Activated CD8-positive, alpha-beta memory T cell treated with anti-CD3 and anti-CD28 coated beads, Interleukin-2, amount 50 U/mL, for 24 hours (primary cell): Measurements from ENCODE around the gene AARSD1.
"Not testable (repeated sequence)": the region's sequence is repeated elsewhere in the genome, so short reads cannot be mapped to it uniquely, and the experiment has no call there.

Experiments used
- DNase-seq: peaks from one replicate; pipeline ENCODE4 v3.0.0-alpha.2; 2020; ENCODE audit errors: extremely low read depth

Gene AARSD1

GRCh38 chr17:42920106-42920900 is 44.0 kb downstream of the AARSD1 start:
- no peak for DNase-seq

DNA sequence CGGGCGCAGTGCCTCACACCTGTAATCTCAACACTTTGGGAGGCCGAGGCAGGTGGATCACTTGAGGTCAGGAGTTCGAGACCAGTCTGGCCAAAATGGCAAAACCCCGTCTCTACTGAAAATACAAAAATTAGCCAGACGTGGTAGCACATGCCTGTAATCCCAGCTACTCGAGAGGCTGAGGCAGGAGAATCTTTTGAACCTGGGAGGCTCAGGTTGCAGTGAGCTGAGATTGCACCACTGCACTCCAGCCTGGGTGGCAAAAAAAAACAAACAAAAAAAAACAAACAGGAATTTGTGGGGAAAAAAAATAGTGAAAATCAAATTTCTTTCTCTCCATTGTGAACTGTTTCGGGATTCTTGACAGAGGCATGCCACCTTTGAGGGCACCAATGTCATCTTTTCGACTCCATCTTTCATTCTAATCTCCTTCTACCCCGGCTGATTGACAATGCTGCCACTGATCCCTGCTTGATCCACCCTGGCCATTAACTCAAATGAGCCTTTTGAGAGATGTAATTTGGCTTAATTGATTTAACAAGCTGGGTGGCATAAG is 44.7 kb downstream of the AARSD1 start:
- DNase-seq, result not testable (repeated sequence)

- no peak for DNase-seq
Observed at GRCh38 chr17:42918902-42919521, 45.2 kb downstream of the AARSD1 start.

- no peak for DNase-seq
Observed at GRCh38 chr17:42917236-42917603, 47.0 kb downstream of the AARSD1 start.

DNA sequence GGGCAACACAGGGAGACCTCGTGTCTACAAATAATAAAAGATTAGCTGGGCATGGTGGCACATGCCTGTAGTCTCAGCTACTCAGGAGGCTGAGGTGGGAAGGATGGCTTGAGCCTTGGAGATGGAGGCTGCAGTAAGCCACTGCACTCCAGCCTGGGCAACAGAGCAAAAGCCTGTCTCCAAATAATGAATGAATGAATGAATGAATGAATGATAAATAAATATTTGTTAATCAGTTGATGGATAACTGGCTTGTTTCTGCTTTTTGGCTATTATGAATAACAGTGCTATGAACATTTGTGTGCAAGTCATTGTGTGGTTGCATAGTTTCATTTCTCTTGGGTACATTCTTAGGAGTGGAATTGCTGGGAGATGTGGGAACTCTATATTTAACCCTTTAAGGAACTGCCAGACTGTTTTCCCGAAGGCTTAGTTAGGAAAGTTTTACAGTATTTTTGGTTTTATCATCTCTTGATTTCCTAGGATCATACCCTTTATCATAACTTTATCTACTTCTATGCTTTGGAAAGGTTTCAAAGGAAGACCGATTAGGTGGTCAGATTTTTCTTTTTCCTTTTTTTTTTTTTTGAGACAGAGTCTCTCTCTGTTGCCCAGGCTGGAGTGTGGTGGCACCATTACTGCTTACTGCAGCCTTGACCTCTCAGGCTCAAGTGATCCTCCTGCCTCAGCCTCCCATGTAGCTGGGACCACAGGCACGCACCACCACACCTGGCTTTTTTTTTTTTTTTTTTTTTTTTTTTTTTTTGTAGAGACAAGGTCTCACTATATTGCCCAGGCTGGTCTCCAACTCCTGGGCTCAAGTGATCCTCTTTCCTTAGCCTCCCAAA is 47.6 kb downstream of the AARSD1 start:
- not testable (repeated sequence) for DNase-seq

DNA sequence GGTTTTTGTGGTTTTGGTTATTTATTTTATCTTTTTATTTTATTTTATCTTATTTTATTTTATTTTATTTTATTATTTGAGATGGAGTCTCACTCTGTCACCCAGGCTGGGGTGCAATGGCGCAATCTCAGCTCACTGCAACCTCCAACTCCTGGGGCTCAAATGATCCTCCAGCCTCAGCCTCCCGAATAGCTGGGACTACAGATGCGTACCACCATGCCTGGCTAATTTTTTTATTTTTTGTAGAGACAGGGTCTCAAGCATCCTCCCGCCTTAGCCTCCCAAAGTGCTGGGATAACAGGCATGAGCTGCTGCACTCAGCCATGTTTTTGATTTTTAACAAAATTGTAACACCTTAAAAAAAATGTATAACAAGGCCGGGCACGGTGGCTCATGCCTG is 49.0 kb downstream of the AARSD1 start:
- not testable (repeated sequence) for DNase-seq

DNA sequence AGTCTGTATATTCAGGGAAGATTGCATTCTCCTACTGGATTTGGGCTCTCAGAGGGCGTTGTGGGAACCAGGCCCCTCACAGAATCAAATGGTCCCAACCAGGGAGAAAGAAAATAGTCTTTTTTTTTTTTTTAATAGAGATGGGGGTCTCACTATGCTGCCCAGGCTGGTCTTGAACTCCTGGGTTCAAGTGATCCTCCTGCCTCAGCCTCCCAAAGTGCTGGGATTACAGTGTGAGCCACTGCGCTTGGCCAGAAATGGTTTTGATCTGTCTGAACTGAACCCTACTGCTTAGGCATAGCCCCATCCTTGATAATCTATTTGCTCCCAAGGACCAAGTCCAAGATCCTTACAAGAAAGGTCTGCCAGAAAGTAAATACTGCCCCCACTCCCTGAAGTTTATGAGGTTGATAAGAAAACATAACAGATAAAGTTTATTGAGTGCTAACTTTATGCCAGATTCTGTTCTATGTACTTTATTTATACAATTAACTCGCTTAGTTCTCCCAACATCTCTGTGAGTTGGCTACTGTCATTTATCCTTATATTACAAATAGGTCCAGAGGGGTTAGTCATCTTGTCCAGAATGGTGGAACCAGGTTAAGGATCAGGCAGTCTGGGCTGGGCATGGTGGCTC is 50.2 kb downstream of the AARSD1 start:
- no peak for DNase-seq

- no peak for DNase-seq
Observed at GRCh38 chr17:42913522-42913921, 50.7 kb downstream of the AARSD1 start.

DNA sequence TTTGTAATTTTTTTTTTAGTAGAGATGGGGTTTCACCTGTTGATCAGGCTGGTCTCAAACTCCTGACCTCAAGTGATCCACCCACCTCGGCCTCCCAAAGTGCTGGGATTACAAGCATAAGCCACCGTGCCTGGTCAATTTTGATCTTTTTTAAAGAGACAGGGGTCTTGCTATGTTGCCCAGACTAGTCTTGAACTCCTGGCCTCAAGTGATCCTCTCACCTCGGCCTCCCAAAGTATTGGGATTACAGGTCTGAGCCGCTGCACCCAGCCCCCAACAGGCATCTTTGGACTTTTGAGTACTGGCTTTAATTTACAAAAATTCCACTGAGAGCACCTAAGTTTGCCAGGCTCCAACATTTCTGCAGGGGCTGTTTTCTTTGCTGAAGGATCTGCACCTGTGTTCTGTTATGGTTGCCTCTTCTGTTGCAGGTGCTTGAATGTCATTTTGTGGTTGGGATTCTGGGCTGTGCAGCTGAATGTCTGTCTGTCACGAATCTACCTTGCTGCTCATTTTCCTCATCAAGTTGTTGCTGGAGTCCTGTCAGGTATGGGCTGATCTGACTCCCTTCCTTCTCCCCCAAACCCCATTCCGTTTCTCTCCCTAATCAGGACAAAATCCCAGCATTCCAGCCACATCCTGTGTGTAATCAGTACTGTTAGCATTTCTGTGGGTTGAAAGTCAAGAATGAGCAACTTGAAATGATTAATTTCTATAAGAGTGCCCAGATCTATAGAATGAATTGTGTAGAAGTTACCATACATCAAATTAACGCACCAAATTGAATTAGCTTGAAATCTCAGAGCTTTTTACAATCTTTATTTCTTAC is 55.2 kb downstream of the AARSD1 start:
- DNase-seq, result no peak

DNA sequence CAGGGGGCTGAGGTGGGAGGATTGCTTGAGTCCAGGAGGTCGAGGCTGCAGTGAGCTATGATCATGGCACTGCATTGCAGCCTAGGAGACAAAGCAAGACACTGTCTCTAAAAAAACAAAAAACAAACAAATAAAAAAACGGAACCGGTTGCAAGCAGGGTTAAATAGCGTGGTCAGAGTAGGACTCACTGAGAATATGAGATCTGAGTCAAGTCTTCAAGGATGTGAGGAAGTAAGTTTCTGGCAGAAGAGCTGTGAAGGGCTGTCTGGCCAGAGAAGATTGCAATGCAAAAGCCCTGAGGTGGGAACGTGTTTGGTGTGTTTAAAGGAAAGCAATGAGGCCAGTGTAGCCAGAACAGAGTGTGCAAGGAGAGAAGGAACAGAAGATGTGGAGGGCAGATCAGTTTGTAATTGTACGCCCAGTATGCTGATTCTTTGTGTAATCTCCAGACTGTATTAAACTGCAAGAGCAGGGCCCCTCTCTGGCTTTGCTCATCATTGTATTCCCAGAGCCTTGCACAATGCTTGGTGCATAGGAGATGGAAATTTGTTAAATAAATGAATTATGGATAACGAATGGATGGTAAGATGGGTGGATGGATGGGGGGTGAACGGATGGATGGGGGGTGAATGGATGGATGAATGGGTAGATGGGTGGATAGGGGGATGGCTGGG is 57.3 kb downstream of the AARSD1 start:
- DNase-seq, result no peak

GRCh38 chr17:42904110-42904469 is 60.2 kb downstream of the AARSD1 start:
- DNase-seq, result no peak

DNA sequence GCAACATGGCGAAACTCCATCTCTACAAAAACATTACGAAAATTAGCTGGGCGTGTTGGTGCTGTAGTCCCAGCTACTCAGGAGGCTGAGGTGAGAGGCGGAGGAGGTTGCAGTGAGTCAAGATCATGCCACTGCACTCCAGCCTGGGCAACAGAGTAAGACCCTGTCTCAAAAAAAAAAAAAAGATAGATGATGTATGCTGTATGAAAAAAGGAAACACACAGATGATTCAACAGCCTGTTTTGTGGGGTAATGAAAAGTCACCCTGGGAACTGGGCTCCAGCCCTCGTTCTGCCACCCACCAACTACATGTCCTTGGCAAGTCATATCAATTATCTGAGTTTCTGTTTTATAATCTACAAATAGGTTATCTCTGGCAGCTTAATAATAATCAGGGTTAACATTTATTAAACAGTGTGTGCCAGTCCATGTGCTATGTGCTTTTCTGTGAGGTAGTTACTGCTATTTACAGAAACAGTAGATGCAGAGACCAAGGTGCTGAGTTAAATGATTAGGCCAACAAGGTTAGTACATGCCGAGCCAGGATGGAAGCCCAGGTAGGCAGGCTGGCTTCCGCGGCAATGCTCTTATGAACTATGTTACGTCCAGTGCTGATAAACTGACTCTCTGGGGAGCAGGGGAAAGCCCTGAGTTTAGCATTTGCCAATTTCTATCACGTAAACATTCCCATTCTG is 62.6 kb downstream of the AARSD1 start:
- DNase-seq, result no peak
